ENCODE results near the gene CD96.
A peak's percentile ranks its signal among the peaks of the same experiment; 100 is the strongest.

CD96 gene

DNA sequence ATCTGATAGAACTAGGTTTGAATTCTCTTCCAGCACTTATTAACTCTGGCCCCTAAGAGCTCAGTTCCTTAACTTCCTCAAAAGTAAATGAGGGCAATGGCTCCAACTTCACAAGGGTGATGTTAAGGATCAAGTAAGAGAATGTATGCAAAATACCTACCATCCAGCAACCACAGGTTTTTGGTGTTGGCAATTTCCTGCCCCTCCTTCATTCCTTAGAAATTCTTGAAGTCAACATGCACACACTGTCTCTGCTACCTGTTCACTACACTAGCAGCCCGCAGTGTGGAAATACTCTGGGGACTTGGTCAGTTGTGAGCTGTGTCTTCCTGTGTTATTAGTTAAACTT is 48.1 kb downstream of the CD96 start:
- no peak for TF ChIP-seq JUND (IDR thresholded peaks at IDR 0.05; ENCODE audit: low read depth)
- no peak for DNase-seq (ENCODE audit: low read depth in 1 of 2, low spot score in 1 of 2)
- in situ Hi-C loops (cut with HindIII; ENCODE audit: low pct_unique_long_range_greater_than_20kb, low sequenced_read_pairs) = no loop called here

DNA sequence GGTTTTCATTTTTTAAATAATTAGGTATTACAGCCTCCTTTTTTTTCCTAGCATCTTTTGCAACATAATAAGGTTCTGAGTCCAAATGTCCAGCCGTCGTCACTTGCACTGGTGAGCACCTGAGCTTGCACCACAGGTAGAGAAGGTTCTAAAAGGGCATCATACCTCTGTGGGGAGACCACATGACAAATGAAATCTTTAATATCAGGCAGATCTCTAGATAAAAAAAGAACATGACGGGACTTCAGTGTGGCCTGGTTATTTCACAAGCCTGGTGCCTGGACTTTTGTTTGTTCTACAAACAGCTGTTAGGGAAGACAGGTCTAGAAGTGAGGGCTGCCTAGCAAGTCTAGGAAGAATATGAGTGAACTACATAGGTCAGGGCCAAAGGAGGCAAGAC is 49.6 kb downstream of the CD96 start:
- in situ Hi-C loops (cut with HindIII; ENCODE audit: low pct_unique_long_range_greater_than_20kb, low sequenced_read_pairs) = no loop called here

DNA sequence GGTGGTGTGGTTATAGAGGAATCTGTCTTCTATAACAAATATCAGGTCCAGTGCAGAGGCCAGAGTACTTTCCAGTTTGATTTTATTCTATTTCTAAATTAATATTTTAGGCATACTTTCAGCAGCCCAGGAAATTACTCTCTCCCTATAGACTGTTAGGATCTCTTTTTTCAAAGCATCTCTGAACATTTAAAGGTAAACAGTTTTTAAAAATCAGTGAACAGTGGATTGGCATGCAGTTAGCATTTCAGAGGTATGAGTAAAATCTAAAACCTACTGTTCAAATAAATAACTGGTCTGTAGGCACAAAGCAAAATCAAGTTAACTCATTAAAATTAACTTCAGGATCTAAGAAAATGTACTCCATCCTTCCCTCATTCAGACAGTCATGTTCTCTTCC is 50.1 kb downstream of the CD96 start:
- DNase-seq (ENCODE audit: low read depth in 1 of 2, low spot score in 1 of 2) = no peak
- TF ChIP-seq JUND (IDR thresholded peaks at IDR 0.05; ENCODE audit: low read depth) = no peak
- in situ Hi-C loops (cut with HindIII; ENCODE audit: low pct_unique_long_range_greater_than_20kb, low sequenced_read_pairs) = no loop called here

More for the DNA sequence above, 49.6 kb downstream of the CD96 start:
- TF ChIP-seq JUND (IDR thresholded peaks at IDR 0.05; ENCODE audit: low read depth) = no peak
- no peak for DNase-seq (ENCODE audit: low read depth in 1 of 2, low spot score in 1 of 2)

DNA sequence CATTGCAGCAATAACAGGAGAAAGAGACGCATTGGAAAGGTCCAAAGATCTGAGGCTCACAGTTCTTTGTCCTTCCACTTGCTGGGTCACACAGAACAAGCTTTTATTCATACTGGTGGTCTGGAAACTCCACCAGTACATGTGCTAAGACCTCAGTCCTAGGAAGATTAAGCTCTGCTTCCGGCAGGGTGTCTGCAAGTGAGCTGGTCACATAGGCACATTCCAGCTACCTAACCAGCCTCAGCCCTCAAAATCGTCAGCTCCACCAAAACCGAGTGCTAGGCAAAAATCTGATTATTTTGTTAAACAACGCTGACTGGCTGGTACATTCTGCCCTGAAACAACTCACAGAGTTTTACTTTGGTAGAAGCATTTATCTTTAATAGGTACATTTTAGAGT is 50.9 kb downstream of the CD96 start:
- DNase-seq (ENCODE audit: low read depth in 1 of 2, low spot score in 1 of 2) = no peak
- no peak for TF ChIP-seq JUND (IDR thresholded peaks at IDR 0.05; ENCODE audit: low read depth)
- in situ Hi-C loops (cut with HindIII; ENCODE audit: low pct_unique_long_range_greater_than_20kb, low sequenced_read_pairs) = no loop called here

DNA sequence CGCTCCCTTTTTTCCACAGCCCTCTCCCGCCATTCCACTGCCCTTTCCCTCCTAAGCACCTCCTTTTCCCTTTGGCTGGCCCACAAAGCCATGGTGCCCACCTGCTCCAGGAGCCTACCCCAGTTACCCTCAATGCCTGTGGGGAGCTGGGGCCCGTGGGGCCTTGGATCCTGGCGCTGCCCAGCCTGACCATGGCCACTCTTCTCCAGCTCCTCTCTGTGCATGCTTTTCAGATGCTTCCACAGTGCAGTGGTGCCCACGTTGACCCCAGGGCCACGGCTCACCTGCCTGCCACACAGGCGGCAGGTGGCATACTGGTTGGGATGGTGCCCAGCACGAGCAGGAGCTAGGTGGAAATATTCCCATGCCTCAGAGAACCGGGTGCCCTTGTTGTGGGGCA is 51.7 kb downstream of the CD96 start:
- no peak for DNase-seq (ENCODE audit: low read depth in 1 of 2, low spot score in 1 of 2)
- in situ Hi-C loops (cut with HindIII; ENCODE audit: low pct_unique_long_range_greater_than_20kb, low sequenced_read_pairs) = no loop called here
- no peak for TF ChIP-seq JUND (IDR thresholded peaks at IDR 0.05; ENCODE audit: low read depth)

DNA sequence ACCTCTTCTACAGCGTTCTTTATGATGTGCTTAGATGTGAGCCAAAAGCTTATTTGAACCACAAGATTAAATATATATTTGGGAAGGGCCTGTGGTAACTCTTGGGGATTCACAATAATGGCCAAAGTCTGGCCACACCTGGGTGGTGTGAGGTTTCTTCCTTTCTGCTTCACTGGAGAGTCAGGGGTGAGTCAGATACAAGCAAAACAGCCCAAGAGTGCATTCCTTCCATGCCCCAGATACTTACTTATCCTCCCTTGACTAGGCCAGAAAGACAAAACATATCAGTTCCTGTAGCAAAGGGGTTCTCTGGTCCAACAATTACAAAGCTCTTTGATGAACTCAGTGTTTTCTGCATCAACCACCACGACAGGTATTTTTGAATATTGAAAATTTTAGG is 52.2 kb downstream of the CD96 start:
- no peak for TF ChIP-seq JUND (IDR thresholded peaks at IDR 0.05; ENCODE audit: low read depth)
- in situ Hi-C loops (cut with HindIII; ENCODE audit: low pct_unique_long_range_greater_than_20kb, low sequenced_read_pairs) = no loop called here
- no peak for DNase-seq (ENCODE audit: low read depth in 1 of 2, low spot score in 1 of 2)

DNA sequence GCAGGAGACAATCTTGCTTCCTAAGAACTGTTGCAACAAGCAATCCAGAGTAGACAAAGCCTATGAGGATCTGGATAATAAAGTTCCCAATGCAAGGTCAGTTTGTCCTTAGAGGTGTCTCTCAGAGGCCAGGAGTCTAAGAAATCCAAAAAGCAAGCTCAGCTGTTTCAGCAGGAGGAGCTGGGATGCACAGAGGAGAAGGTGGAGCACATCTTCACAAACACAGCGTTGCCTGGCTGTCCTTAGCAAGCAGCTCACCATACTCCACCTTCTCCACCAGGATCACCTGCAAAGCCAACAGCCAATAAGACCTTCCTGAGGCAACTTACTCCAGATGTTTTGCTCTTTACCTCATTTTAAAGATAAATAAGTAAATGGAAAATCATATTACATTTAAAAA is 52.8 kb downstream of the CD96 start:
- no peak for DNase-seq (ENCODE audit: low read depth in 1 of 2, low spot score in 1 of 2)
- in situ Hi-C loops (cut with HindIII; ENCODE audit: low pct_unique_long_range_greater_than_20kb, low sequenced_read_pairs) = no loop called here
- TF ChIP-seq JUND (IDR thresholded peaks at IDR 0.05; ENCODE audit: low read depth) = no peak

DNA sequence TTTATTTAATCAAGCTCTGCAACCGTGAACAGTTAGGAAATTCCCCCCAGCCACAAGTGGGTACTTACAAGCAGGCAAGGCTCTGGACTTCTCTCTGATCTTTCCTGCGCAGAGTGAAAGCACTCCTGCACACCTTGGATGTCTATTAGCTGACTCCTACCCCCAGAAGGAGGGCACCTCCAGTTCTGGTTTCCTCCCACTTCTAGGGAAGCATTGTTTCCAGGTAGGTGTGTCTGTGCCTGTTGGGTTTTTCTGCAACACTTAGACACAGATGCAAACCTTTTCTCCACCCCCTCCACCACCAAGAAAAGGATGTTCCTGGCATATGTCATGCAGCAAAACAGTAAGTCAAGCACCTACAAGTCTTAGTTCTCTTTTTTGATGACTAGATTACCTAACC is 53.2 kb downstream of the CD96 start, which contains the start of gene ZBED2:
Gene ZBED2, minus strand, starts transcription at position 115 of the 400 bp plus-strand sequence. CDS start 1,145 bp downstream, outside the sequence.
- in situ Hi-C loops (cut with HindIII; ENCODE audit: low pct_unique_long_range_greater_than_20kb, low sequenced_read_pairs) = no loop called here
- no peak for DNase-seq (ENCODE audit: low read depth in 1 of 2, low spot score in 1 of 2)
- TF ChIP-seq JUND (IDR thresholded peaks at IDR 0.05; ENCODE audit: low read depth) = no peak

DNA sequence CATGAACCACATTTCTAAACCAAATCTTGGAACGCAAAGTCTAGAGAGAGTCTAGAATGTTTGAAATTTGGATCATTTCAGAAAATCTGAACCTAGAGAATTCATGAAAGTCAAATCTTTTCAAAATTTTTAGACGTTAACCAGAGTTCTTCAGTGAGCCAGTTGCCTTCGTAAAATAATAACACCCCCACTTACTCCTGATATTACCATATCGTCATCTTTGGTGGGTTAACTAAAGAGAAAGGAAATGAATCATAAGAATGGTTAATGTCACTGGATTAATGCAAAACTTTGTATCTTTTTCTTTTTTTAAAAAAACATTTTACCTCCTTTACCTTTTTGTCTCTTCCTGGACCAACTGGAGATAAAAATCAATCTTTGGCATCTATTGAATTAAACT is 54.3 kb downstream of the CD96 start:
- DNase-seq (ENCODE audit: low read depth in 1 of 2, low spot score in 1 of 2) = no peak
- TF ChIP-seq JUND (IDR thresholded peaks at IDR 0.05; ENCODE audit: low read depth) = no peak
- in situ Hi-C loops (cut with HindIII; ENCODE audit: low pct_unique_long_range_greater_than_20kb, low sequenced_read_pairs) = no loop called here

DNA sequence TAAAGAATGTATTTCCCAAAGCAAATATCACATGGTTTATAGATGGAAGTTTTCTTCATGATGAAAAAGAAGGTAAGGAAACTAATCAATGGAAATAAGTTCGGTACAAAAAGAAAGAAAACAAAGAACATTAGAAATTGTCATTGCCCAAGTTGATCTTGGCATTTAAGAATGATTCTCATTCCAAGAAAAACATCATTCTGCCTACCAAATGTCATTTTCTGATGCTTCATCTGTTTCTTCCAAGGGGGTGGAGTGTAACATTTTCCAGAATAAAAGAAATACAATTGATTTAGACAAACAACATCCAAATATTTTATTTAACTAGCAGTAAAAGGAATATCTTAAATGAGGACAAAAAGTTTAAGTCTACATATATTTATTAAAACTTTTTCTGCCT is 56.1 kb downstream of the CD96 start:
- TF ChIP-seq JUND (IDR thresholded peaks at IDR 0.05; ENCODE audit: low read depth) = no peak
- in situ Hi-C loops (cut with HindIII; ENCODE audit: low pct_unique_long_range_greater_than_20kb, low sequenced_read_pairs) = no loop called here
- no peak for DNase-seq (ENCODE audit: low read depth in 1 of 2, low spot score in 1 of 2)

DNA sequence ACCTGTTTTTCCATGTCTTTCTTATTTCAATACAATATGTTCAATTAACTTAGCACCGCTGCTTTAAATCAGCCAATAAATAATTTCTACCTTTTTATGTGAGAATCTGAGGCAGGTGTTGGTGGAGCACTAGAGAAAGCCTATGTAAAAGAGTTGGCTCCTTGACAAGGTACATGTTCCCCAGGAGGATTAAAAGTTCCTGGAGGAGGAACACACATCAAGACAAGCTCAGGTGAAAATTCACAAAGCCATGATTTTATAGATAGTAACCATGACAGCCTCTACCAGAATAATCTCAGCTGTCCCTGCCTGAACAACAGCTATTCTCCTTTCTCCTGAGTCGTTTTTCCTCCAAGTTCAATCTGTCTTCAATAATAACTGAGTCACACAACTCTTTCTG is 56.6 kb downstream of the CD96 start:
- no peak for TF ChIP-seq JUND (IDR thresholded peaks at IDR 0.05; ENCODE audit: low read depth)
- DNase-seq (ENCODE audit: low read depth in 1 of 2, low spot score in 1 of 2) = peak in 1 of 2 experiments; percentile 66
- in situ Hi-C loops (cut with HindIII; ENCODE audit: low pct_unique_long_range_greater_than_20kb, low sequenced_read_pairs) = no loop called here

DNA sequence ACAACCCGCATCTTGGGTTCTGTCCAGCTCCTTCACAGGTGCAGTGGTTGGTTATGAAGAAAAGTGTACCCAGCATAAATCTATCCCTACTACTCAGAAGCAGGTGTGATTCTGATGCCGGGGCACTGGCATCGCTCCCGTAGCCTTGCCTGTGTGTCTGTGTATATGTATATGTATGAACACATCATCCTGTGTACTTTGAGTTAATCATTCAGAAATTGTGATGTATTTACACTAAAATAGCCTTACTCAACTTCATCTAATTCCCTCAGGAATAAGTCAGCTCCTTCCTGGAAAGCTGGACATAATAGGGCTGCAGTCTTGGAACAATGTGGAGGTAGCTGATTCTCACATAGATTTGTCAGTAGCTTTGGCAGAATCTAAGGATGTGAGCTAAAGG is 59.8 kb downstream of the CD96 start:
- TF ChIP-seq JUND (IDR thresholded peaks at IDR 0.05; ENCODE audit: low read depth) = no peak
- no peak for DNase-seq (ENCODE audit: low read depth in 1 of 2, low spot score in 1 of 2)
- in situ Hi-C loops (cut with HindIII; ENCODE audit: low pct_unique_long_range_greater_than_20kb, low sequenced_read_pairs) = no loop called here

DNA sequence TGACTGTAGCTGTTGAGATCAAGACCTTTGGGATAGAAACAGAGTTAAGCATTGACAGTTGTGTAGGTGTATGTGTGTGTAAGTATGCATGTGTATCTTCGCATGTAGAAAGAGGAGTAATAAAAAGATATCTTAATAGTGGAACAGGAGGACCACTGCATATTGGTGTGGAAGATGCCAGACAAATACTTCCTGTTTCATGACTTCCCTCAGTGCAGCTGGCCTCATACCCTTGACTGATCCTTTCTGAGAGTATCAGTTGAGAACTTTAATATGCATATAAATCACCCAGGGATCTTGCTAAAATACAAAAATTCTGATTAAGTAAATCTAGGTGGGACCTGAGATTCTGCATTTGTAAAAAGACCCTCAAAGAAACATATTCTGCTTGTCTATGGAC is 61.7 kb downstream of the CD96 start:
- in situ Hi-C loops (cut with HindIII; ENCODE audit: low pct_unique_long_range_greater_than_20kb, low sequenced_read_pairs) = no loop called here
- DNase-seq (ENCODE audit: low read depth in 1 of 2, low spot score in 1 of 2) = no peak
- no peak for TF ChIP-seq JUND (IDR thresholded peaks at IDR 0.05; ENCODE audit: low read depth)

DNA sequence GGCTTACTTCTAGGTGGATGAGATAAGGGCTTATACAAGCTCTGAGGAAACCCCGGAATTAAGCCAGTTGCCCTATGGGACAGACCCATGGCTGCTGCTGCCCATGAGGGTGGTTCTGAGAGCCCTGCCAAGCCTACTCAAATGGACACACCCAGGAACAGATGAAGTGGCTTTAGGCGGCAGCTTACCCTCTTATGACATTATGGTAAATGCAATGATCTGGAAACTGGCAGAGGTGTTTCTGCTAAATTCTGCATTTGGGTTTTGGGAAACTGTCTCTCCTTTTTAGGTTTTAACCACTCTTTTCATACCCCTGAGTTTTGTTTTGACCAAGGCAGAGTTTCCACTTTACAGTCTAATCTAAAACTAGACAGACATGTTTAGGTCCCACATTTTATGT is 62.1 kb downstream of the CD96 start:
- in situ Hi-C loops (cut with HindIII; ENCODE audit: low pct_unique_long_range_greater_than_20kb, low sequenced_read_pairs) = no loop called here
- no peak for DNase-seq (ENCODE audit: low read depth in 1 of 2, low spot score in 1 of 2)
- TF ChIP-seq JUND (IDR thresholded peaks at IDR 0.05; ENCODE audit: low read depth) = no peak

Data from T47D (cell line).